NCI-H510A (cell line): ENCODE measurements around the gene SPC25.

Experiments used
- DNase-seq: peaks from one replicate; lab custom pipeline; 2025; lab: John Stamatoyannopoulos, UW

Gene SPC25

DNA sequence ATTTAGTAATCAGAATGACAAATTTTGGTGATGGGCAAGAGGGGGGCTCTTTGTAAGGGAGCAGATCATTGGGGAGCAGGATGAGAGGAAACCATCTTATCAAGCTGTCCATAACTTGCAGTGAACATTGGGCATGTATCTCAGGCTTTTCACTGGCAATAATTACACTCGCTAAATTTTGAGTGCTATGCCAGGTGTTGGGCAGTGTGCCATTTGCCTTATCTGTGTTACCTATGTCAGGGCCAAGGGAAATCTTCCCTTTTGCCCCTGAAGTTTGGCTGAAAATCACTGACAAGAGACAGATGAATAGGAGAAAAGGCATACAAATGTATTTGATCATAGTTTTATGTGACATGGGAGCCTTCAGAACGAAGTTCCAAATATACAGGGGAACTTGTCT lies 48.8 kb downstream of the SPC25 start:
- DNase-seq, result no peak

DNA sequence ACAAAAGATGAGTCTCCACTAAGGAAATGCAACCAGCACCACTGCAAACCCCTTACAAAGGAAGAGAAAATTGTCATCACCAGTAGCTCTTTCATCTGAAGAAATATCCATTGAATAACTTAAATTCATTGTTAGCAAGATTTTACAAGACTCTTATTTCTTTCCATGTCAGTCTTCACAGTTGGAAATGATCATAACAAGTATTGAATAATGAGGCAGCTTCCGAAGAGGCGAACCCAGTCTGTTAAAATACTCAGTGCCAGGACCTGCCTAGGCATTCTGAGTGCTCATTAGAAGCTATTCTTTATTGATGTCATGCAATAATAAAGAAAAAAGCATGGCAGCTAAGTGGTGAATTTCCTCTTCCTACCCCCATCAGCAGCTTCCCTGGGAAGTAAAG lies 54.3 kb downstream of the SPC25 start:
- DNase-seq, result no peak

DNA sequence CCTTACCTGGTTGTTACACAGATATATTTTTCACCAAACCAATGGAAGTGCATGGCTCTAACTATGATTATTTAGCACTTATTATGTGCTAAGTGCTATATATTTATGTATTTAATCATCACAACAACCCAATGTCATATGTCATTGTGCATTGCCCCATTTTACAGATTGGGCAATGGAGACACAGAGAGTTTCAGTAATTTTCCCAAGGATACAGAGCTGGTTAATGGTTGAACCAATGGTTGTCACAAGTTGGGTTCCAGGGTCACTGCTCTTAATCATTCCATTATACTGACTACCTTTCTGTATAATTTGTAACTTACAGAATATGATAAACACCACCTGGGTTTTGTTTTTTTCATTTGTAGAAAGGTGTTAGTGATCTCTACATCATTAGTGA lies 58.6 kb downstream of the SPC25 start:
- no peak for DNase-seq

DNA sequence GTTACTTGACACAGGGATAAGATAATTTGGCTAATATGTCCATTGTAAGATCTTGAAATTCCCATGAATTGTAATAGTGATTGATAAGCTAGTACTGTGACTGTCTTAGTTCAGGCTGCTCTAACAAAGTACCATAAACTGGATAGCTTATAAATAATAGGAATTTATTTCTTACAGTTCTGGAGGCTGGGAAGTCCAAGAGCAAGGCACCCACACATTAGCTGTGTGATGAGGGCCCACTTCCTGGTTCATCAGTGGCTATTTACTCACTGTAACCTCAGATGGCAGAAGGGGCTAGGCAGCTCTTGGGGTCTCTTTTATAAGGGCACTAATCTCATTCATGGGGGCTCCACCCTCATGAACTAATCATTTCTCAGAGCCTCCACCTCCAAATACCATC lies 59.3 kb downstream of the SPC25 start:
- no peak for DNase-seq

DNA sequence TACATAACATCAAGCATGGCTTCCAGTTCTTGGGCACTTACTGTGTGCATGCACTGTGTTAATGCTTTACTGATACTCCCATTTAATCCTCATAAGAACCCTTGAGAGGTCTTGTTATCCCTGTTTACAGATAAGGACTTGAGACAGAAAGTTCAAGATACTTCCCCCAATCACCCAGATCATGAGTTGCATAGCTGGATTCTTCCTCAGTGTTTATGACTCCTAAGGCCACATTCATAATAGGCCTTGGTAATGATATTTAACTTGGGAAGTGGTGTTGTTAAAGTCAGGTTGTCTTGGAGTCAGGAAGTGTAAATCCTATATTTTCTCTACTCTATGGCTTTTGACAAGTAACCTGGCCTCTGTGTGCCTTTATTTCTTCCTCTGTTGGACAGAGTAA lies 65.1 kb downstream of the SPC25 start:
- DNase-seq, result no peak

DNA sequence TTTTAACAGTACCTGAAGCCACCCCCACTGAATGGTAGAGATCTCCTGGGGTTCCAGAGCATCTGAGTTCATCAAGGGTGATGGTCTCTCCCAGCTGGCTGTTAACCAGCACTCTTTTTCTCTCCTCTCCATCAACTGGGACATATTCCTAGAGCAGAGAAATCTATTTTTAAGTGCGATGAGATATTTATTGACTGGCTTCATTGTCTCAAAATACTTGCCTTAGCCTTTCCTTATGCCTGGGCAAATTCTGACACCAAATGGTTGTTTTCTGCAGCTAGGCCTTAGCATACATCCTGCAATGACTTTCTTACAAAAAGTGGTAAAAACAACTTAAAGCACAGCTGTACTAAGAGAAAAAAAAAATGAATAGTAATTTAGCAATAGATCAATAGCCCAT lies 68.2 kb downstream of the SPC25 start:
- DNase-seq, result no peak

DNA sequence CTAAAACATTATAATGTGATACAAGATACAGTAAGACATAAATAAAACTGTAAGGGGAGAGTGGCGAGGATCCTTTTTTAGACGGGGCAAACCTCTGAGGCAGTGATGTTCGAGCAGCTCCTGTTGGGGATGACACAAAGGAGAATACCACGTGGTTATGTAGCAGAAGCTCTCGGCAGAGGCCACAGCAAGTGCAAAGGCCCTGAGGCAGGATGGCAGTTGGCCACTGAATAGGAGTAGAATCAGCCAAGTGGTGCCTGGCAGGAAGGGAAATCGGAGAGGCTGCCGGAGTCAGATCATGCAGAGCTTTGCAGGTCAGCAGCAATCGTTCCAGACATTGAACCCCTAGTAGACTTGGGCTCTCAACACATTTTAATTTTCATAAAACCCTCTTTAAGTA lies 68.7 kb downstream of the SPC25 start:
- no peak for DNase-seq
